GM19238 (cell line): ENCODE results near the gene MAN1B1.

Source experiments
- DNase-seq: peaks from one replicate; pipeline ENCODE4 v3.0.0; 2011; ENCODE audit warnings: low spot score; ENCODE audit not compliant: insufficient read length

MAN1B1 gene

GRCh38 chr9:137084526-137084925 lies 2.3 kb upstream of the MAN1B1 start:
- no peak for DNase-seq

GRCh38 chr9:137085920-137086530 lies 760 bp upstream of the MAN1B1 start:
- DNase-seq: no peak

DNA sequence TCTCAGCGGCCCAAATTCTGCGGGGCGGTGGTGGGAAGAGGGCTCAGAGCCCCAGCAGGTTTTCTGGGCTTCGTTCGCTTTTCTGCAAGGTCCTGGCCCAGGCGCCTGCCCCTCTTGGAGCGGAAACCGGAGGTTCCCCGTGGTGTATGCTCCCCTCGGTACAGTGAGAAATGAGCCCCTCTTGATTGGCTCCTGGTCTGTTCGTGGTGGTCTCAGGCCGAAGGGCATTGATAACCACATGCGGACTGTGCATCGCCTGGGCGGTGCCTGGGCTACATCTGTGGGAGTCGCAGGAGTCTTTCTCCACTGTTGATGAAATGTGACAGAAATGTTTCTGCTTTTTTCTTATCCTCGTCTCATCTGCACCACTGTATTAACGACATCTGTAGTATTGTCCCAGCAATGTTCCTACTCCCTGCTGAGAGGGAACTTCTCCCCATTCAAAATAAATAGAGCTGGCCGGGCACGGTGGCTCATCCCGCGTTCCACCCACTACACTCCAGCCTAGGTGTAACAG lies 682 bp downstream of the MAN1B1 start:
- DNase-seq: no peak

DNA sequence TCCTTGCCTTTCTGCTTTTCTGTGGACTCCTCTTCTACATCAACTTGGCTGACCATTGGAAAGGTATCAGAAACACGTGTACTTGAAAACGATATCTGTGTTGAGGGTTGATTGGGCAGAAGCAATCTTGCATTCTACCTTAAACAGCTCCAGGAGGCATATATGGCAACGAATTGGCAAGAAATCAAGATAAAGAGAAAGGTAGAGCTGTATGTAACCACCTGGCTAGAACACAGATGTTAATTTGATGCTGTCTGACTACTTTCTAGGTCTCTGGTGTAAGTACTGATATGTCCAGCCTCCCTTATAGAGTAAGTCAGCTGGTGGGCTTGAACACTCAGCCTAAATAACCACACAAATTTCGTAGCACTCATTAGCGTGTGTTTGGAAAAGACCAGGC lies 1.3 kb downstream of the MAN1B1 start:
- DNase-seq: no peak

- DNase-seq: no peak
Measured at GRCh38 chr9:137089232-137089947, 2.6 kb downstream of the MAN1B1 start.

GRCh38 chr9:137095664-137096517 lies 9.1 kb downstream of the MAN1B1 start:
- peak; percentile 57 for DNase-seq

- DNase-seq: no peak
Measured at GRCh38 chr9:137096785-137097546, 10.2 kb downstream of the MAN1B1 start.

DNA sequence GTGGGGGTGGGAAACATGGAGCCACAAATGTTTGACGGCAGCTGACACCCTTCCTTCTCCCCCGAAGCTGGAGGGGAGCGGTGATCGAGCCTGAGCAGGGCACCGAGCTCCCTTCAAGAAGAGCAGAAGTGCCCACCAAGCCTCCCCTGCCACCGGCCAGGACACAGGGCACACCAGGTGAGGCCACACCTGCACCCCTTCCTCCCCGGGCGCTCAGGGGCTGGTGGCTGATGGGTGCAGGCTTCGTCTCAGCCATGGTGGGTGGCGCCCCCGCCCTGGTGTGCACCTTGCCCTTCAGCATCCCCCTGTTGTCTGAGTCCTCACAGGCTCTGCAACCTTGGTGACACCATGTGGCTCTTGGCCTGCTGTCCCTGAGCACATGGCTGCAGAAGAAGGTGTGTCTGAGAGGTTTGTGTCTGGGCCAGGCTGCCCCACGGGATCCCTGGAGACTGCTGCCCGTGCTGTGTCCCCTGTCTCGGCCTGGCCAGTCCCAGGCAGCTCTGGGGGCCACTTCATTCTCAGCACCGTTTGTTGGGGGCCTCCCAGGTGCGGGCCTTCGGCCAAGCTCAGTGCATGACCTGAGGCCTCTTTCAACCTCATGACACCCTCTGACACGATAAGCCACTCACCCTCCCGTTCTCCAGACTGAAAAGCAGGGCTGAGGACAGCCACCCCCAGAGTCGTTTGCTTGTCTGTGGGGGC lies 11.1 kb downstream of the MAN1B1 start:
- no peak for DNase-seq

GRCh38 chr9:137099231-137099630 lies 12.4 kb downstream of the MAN1B1 start:
- no peak for DNase-seq

DNA sequence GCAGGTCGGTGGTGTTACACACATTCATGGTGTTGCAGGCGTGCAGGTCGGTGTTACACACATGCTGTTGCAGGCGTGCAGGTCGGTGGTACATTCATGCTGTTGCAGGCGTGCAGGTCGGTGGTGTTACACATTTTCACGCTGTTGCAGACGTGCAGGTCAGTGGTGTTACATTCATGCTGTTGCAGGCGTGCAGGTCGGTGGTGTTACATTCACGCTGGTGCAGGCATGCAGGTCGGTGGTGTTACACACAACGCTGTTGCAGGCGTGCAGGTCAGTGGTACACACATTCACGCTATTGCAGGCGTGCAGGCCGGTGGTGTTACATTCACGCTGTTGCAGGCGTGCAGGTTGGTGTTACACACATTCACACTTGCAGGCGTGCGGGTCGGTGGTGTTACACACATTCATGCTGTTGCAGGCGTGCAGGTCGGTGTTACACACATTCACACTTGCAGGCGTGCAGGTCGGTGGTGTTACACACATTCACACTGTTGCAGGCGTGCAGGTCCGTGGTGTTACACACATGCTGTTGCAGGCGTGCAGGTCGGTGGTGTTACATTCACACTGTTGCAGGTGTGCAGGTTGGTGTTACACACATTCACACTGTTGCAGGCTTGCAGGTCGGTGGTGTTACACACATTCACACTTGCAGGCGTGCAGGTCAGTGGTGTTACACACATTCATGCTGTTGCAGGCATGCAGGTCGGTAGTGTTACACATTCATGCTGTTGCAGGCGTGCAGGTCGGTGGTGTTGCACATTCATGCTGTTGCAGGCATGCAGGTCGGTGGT lies 16.6 kb downstream of the MAN1B1 start:
- no peak for DNase-seq

GRCh38 chr9:137105814-137106661 lies 19.3 kb downstream of the MAN1B1 start:
- DNase-seq: no peak

- DNase-seq: no peak
Measured at GRCh38 chr9:137106662-137107250, 20.0 kb downstream of the MAN1B1 start.

DNA sequence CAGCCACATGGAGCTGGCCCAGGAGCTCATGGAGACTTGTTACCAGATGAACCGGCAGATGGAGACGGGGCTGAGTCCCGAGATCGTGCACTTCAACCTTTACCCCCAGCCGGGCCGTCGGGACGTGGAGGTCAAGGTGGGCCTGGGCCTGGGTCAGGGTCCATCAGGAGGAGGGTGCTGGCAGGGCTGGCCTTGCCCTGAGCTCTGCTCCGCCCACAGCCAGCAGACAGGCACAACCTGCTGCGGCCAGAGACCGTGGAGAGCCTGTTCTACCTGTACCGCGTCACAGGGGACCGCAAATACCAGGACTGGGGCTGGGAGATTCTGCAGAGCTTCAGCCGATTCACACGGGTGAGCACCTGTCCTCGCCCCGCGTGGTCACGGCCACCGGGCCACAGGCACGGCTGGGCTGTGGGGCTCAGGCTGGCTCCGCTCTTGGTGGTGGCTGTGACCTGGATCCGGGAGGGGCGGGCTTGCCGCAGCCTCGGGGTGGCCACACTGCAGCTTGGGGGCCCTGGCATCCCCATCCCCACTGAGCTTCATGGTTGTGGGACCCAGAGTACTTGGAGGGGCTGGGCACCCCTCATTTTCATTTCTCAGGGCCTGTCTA lies 20.6 kb downstream of the MAN1B1 start:
- no peak for DNase-seq

DNA sequence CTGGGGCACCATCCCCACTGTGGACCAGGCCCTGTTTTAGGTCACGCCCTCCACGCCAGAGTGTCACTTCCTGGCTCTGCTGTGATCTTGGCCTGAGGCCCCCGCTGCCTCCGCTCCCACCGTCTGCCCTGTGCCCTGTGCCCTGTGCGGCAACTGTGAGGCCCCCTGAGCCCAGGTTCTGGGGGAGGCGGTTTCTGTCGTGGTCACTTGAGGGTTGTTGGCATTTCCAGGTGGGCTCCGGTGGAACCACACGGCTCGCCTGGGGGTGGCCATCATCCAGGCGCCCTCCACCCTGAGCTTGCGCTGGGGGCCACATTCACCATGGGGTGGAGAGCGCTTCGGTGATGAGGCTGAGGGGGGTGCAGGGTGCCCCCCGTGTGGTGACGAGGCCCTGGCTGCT lies 21.2 kb downstream of the MAN1B1 start:
- DNase-seq: no peak

DNA sequence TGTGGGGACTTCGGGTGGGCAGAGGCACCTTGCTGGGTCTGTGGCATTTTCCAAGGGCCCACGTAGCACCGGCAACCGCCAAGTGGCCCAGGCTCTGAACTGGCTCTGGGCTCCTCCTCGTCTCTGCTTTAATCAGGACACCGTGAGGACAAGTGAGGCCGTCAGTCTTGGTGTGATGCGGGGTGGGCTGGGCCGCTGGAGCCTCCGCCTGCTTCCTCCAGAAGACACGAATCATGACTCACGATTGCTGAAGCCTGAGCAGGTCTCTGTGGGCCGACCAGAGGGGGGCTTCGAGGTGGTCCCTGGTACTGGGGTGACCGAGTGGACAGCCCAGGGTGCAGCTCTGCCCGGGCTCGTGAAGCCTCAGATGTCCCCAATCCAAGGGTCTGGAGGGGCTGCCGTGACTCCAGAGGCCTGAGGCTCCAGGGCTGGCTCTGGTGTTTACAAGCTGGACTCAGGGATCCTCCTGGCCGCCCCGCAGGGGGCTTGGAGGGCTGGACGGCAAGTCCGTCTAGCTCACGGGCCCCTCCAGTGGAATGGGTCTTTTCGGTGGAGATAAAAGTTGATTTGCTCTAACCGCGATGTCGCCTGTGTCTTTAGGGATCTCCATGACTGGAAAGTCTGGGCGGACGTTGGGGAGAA lies 21.9 kb downstream of the MAN1B1 start:
- no peak for DNase-seq

DNA sequence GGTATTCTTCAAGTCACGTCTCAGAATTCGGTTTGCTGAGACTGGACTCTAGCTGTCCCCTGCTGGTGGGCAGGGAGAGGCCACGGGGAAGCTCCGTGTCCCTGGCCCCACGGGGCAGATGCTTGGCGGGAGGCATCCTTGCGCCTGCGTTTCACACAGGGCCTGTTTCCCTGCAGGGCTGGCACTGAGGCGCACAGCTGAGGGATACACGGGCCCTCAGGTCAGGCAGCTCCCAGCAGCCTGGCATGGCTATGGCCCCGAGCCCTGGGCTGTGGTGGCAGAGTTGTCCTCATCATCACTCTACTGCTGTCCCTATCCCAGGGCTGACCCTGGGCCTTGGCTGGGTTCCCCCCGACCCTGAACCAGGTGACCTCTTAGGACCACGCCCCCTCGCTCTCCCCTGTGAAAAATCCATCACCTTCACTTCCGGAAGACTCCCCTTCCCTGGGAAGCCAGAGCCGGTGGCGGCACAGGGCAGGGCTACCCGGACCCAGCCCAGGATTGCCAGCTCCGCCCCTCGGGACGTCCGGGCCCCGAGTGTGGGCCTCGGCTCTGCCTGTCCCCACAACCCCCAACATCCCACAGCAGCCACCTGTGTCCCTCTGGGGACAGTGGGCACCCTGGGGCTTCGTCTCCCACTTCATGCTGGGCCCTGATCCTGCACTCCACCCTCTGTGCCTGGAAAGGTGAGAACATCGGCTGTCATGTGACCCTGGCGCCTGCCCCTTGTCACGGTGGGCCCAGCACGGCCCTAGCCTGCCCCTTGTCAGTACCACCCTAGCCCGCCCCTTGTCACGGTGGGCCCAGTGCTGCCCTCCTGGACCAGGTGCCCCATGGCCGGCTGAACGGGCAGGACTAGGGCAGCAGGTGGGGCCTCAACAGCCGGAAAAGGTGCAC lies 22.7 kb downstream of the MAN1B1 start:
- DNase-seq: no peak
